PFSK-1 (cell line): ENCODE data around the gene BMERB1.

Experiments
- FOXP2 ChIP-seq: optimal IDR thresholded peaks from 2 replicates; pipeline ENCODE3; 2011; ENCODE audit warnings: borderline replicate concordance, control low read depth, inconsistent platforms; ENCODE audit not compliant: insufficient read depth; ENCODE audit errors: extremely low read length, extremely low read depth
- POLR2AphosphoS5 ChIP-seq: IDR thresholded peaks from 2 replicates; pipeline ENCODE4 v1.6.1; 2012; ENCODE audit warnings: low read depth, mild to moderate bottlenecking, control low read depth, low read length, moderate library complexity
- REST ChIP-seq, 2 experiments: IDR thresholded peaks; 2 replicates each; pipeline versions ENCODE4 v1.6.1 to v1.8.0; 2011 to 2012; ENCODE audit warnings: low read depth in 2 of 2, low read length in 2 of 2, control low read depth in 1 of 2, inconsistent platforms in 1 of 2, mild to moderate bottlenecking in 1 of 2, moderate library complexity in 1 of 2; ENCODE audit not compliant: insufficient read depth in 1 of 2
- SIN3A ChIP-seq: IDR thresholded peaks from 2 replicates; pipeline ENCODE4 v1.6.1; 2012; ENCODE audit warnings: mild to moderate bottlenecking, low read length, moderate library complexity, borderline replicate concordance; ENCODE audit not compliant: insufficient read depth
- TAF1 ChIP-seq: IDR thresholded peaks from 2 replicates; pipeline ENCODE4 v1.6.1; 2012; ENCODE audit warnings: low read length, control low read depth, borderline replicate concordance; ENCODE audit not compliant: insufficient read depth

BMERB1 gene

GRCh38 chr16:15493466-15494180, 59.2 kb downstream of the BMERB1 start:
- TF ChIP-seq REST (IDR thresholded peaks at IDR 0.05; ENCODE audit: insufficient read depth in 1 of 2, low read depth in 2 of 2, low read length in 2 of 2) (0 out of 4 replicates have a peak, but pooled peaks of 1 of the 2 experiments have one; percentile 15), SIN3A (no peak)

- no peak for TF ChIP-seq SIN3A
- TF ChIP-seq TAF1, result no peak
- TF ChIP-seq POLR2AphosphoS5, result no peak
- TF ChIP-seq FOXP2, result no peak
- TF ChIP-seq REST (IDR thresholded peaks at IDR 0.05; ENCODE audit: insufficient read depth in 1 of 2, low read depth in 2 of 2, low read length in 2 of 2), result no peak
These were observed 59.8 kb downstream of the BMERB1 start for GRCh38 chr16:15494236-15494635.

DNA sequence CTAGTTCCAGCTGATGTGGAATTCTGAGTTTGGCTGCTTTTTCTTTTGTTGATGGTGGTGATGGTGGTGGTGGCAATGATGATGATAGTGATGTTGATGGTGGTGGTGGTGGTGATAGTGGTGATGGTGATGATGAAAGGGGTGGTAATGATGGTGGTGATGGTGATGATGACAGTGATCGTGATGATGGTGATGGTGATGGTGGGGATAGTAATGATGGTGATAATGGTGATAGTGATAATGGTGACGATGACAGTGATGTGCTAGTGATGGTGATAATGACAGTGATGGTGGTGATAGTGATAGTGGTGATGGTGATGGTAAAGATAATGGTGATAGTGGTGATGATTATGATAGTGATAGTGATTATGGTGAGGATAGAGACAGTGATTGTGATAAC, 61.5 kb downstream of the BMERB1 start:
- TF ChIP-seq FOXP2, result no peak
- no peak for TF ChIP-seq POLR2AphosphoS5
- TF ChIP-seq TAF1, result no peak
- no peak for TF ChIP-seq REST (IDR thresholded peaks at IDR 0.05; ENCODE audit: insufficient read depth in 1 of 2, low read depth in 2 of 2, low read length in 2 of 2)
- TF ChIP-seq SIN3A, result no peak

GRCh38 chr16:15498427-15499175, 64.2 kb downstream of the BMERB1 start:
- TF ChIP-seq SIN3A (no peak), REST (IDR thresholded peaks at IDR 0.05; ENCODE audit: insufficient read depth in 1 of 2, low read depth in 2 of 2, low read length in 2 of 2) (no peak), FOXP2 (no peak), POLR2AphosphoS5 (no peak), TAF1 (no peak)
